HG02981 (cell line): ENCODE measurements around the gene GRAMD2A.

Experiments used
- ATAC-seq: cut with Tn5 transposase; IDR thresholded peaks from one replicate; pipeline ENCODE4 v1.9.1; 2021; ENCODE audit warnings: mild to moderate bottlenecking, moderate library complexity; ENCODE audit not compliant: unreplicated experiment

The GRAMD2A gene

DNA sequence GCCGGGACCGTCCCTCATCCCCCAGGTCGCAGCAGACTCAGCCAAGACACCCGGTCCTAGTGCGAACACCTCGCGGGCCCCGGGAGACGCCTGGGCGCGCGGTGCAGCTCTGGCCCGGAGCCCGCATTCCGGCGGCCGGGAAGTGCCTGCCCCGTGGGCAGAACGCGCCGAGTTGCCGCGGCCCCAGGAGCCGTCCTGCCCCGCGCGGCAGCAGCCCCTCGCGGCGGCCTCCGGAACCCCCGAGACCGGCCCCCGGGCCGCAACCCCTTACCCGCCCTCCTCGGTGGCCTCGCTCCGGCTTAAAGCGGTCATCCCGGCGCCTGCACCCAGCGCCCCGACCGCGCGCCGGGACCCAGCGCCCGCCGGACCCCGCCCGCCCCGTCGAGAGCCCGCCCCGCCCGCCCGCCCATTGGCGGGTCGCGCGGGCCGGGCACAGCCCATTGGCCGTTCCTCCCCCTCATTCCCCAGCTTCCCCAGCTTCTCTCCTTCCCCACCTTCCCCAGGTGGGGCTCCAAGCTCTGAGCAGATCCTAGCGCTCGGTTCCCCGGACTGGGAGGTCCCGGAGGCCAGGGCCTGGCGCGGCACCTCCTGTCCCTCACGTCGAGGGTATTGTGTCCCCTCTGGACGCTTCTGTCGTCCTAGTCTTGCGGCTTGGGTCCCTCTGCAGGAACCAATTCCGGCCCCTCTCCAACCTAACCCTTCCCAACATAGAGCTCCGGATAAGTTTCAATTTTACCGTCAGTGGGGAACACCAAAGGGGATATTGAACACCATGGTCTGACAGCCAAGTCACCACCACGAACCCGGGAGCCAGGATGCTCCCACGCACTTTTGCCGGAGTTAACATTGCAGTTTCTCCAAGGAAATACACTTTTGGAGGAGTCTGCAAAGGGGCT is at the start of gene GRAMD2A:
GRAMD2A (minus strand) TSS at position 328 of the 896 bp plus-strand sequence.
- ATAC-seq = peak; percentile 37

GRCh38 chr15:72242775-72243370 is 45.3 kb upstream of the GRAMD2A start:
- no peak for ATAC-seq

- no peak for ATAC-seq
Measured at GRCh38 chr15:72239652-72240051, 42.1 kb upstream of the GRAMD2A start.

DNA sequence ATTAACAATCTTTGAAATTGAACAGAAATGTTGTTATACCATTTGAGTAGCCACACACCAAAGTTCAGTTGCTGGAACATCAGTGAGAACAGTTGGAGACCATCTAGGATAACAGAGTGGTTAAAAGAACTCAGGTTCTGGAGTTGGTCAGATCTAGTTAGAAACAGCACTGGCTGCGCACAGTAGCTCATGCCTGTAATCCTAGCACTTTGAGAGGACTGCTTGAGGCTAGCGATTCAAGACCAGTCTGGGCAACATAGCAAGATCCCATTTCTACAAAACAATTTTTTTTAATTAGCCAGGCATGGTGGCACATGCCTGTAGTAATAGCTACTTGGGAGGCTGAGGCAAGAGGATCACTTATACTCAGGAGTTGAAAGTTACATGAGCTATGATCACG is 41.0 kb upstream of the GRAMD2A start:
- no peak for ATAC-seq

- peak; percentile 11 for ATAC-seq
Measured at GRCh38 chr15:72237853-72238224, 40.3 kb upstream of the GRAMD2A start.

GRCh38 chr15:72237029-72237852 is 39.7 kb upstream of the GRAMD2A start:
- peak; percentile 89 for ATAC-seq

GRCh38 chr15:72236381-72237003 is 38.9 kb upstream of the GRAMD2A start:
- ATAC-seq = no peak

GRCh38 chr15:72235298-72235697 is 37.7 kb upstream of the GRAMD2A start:
- no peak for ATAC-seq

GRCh38 chr15:72233769-72234168 is 36.2 kb upstream of the GRAMD2A start:
- ATAC-seq = no peak

DNA sequence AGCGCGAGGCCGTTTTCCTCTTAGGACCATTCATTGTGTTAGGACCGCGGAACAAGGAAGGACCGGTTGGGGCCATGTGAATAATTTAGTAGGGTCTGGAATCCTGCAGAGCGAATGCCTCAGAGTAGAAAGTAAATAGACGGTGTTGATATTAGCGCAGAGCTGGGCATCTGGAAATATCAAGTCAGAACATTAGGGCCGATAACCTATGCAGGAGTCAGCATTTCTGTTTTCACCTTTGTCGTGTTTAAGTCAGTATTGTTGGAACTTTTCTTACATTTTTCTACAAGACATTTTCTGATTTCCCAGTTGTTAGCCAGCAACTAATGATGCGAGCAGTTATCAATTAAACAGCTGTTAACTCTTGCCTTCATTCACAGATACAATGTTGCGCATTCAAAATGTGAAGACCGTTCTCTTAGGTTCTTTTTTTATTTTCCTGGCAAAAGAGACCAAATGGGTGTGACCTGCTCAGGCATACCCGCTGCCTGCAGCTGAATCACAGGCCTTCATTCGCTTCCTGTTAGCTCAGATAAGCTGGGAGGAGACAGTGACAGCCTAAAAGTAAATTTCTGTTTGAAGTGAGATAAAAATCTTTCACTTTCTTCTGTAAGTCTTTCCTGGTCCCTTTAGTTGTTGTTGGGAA is 34.4 kb upstream of the GRAMD2A start:
- ATAC-seq = peak; percentile 1

GRCh38 chr15:72231066-72231832 is 33.7 kb upstream of the GRAMD2A start, which contains the start of gene PKM:
Gene PKM, minus strand, starts transcription at chr15:72231190. Its CDS starts 12,093 bp downstream, at chr15:72219097.
- ATAC-seq = peak; percentile 45

- no peak for ATAC-seq
Measured at GRCh38 chr15:72230197-72231065, 32.8 kb upstream of the GRAMD2A start.

DNA sequence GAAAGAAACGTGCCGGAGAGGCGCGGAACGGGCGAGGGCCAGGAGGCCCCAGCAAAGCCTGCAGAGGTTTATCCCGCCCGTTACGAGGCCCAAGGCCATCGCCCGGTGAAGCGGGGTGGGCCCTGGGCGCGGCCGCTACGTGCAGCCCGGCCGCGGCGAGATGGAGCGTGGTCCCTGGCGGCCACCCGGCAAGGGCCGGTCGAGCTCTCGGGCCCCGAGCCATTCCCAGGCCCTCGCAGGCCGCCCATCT is 32.3 kb upstream of the GRAMD2A start:
- no peak for ATAC-seq

- ATAC-seq = no peak
Measured at GRCh38 chr15:72229076-72229946, 31.7 kb upstream of the GRAMD2A start.

GRCh38 chr15:72227720-72228119 is 30.1 kb upstream of the GRAMD2A start:
- ATAC-seq = no peak

DNA sequence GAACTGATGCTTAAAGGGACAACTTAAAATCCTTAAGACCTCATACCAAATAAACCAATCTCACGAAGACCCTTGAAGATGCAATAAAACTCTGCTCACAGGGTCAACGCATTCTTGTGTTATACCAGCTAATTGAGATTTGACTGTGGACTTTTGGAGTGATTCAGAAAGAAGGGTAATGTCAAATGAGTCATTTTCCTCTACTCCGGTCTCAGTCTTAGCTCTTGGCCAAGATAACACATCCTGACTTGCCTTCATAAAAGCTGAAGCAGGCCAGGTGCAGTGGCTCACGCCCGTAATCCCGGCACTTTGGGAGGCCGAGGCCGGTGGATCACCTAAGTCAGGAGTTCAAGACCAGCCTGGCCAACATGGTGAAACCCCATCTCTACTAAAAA is 29.6 kb upstream of the GRAMD2A start:
- ATAC-seq = no peak

- no peak for ATAC-seq
Measured at GRCh38 chr15:72223278-72223677, 25.7 kb upstream of the GRAMD2A start.

DNA sequence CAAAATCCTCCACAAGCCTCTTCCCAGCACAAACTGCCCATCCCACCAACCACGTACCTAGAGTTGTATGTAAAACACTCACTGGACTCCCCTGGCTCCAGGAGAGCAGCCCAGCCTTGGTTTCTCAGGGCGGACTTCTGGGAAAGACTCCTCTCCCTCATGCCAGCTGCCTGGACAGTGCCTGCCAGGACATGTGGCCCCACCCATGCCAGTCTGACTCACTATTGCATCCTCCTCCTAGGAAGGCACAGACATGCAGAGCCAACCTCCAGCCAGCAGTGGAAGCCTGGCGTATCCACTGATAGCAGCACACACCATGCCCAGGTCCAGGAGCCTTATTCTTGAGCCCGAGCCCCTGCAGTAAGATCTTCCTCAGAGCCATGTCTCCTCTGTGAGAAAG is 24.8 kb upstream of the GRAMD2A start:
- ATAC-seq = no peak
